Activated CD4-positive, alpha-beta T cell treated with anti-CD3 and anti-CD28 coated beads, Interleukin-2, amount 50 U/mL, for 24 hours (primary cell): ENCODE data around the gene UPK2.
A peak's percentile ranks its signal among the peaks of the same experiment; 100 is the strongest.
"Not testable (repeated sequence)": the region's sequence is repeated elsewhere in the genome, so short reads cannot be mapped to it uniquely, and the experiment has no call there.

Experiments used
- DNase-seq, 2 donors: peaks; one replicate each; pipeline ENCODE4 v3.0.0-alpha.2; 2020; ENCODE audit warnings: low read depth in 1 of 2, low spot score in 1 of 2

The UPK2 gene

DNA sequence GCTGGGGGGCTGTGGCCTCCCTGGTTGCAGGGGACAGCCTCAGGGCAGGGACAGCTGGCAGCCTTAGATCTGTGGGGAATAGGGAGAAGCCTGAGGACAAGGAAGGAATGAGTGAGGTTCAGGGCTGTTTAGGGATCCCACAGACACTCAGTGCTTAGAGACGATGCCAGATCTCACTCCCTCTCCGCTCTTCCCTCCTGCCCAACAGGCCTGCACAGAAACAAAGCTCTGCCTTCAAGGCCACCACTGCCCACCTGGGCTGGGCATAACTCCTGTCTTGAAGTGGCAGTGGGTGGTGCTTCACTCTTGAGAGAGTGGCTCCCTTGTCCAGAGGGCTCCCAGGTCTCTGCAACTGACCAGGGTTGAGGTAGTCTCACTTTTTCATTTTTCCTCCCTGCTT, 28.7 kb downstream of the UPK2 start:
- DNase-seq: no peak

DNA sequence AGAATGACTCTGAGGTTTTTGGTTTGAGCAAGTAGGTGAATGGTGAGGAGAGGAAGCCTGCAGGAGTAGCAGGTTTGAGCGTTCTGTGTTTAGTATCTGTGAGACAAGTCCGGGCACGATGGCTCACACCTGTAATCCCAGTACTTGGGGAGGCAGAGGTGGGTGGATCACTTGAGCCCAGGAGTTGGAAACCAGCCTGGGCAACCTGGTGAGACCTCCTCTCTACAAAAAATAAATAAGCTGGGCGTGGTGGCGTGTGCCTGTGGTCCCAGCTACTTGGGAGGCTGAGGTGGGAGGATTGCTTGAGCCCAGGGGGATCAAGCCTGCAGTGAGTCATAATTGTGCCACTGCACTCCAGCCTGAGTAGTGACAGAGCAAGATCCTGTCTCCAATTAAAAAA, 32.2 kb downstream of the UPK2 start:
- DNase-seq: no peak

DNA sequence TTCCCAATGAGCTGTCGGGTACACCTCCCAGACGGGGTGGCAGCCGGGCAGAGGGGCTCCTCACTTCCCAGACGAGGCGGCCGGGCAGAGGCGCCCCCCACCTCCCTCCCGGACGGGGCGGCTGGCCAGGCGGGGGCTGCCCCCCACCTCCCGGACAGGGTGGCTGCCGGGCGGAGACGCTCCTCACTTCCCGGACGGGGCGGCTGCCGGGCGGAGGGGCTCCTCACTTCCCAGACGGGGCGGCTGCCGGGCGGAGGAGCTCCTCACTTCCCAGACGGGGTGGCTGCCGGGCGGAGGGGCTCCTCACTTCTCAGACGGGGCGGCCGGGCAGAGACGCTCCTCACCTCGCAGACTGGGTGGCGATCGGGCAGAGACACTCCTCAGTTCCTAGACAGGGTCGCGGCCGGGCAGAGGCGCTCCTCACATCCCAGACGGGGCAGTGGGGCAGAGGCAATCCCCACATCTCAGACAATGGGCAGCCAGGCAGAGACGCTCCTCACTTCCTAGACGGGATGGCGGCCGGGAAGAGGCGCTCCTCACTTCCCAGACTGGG, 35.5 kb downstream of the UPK2 start:
- not testable (repeated sequence) for DNase-seq

DNA sequence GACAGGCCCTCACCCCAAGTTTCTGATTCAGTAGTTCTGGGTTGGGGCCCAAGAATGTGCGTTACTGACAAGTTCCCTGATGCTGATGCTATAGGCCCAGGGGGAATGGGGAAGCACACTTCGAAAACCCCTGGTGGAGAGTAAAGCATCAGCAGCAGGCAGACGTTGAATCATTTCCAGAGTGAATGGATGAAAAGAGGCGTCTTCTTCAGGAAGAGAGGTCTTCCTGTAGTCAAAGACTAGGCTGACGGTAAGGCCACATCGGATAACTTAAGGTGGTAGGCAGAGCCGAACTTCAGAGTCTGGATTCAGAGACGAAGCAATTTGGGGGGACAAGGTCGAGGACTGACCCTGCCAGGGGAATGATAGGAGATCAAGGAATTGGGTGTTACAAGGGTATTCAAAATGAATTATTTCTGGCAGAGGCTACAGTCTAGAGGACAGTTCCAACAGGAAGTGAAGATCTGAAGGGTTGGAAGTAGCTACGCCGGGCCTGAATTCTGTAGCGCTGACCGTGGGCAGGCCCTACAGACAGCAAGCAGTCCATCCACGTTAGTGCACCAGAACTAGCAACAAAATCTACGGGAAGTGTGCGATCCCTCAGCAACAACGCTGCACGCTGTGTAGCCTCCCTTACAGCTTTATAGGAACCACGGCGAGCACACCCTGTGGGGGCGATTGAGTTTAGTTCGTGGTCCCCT, 41.0 kb downstream of the UPK2 start:
- peak; percentile 5 to 35 for DNase-seq

DNA sequence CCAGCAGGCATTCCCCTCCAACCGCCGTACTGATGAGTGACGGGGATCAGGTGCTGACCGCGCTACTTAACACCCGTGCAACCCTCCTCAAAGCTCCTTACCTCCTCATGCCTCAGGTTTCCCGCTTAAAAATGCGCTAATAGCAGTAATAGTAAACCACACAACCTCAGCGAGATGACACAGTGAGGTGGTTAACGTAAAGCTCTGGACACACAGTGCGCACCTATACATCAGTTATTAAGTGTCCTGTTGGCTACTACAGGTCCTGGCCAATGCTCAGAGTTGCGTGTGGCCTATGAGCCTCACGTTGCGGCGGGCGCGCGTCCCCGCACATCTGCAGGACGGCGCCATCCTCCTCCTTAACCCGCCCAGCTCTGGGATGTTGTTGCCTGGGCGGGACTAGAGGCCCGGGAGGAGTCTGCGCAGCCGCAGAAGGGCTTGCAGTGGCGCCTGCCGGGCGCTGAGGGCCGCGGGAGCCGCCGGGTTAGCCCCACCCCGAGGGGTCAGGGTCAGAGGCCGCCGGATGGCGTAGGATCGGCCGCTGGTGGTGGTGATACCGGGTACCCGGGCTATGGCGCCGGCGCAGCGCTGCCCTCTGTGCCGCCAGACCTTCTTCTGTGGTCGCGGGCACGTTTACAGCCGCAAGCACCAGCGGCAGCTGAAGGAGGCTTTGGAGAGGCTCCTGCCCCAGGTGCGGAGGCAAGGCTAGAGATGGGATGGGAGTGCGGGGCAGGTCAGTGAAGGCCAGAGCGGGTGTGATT, 41.7 kb downstream of the UPK2 start, which contains the start of gene CENATAC:
CENATAC (plus strand) TSS at position 512 of the 761 bp plus-strand sequence; CDS start at position 572, 60 bp downstream.
- peak; percentile 86 to 93 for DNase-seq

DNA sequence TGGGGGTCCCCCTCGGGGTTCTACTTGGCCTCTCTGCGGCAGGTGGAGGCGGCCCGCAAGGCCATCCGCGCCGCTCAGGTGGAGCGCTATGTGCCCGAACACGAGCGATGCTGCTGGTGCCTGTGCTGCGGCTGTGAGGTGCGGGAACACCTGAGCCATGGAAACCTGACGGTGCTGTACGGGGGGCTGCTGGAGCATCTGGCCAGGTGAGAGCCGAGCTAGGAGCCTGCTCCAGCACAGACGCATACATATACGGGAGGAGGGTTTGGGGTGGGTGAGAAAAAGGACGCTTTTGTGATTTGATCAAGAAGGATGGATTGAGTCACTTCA, 42.3 kb downstream of the UPK2 start:
- no peak for DNase-seq

DNA sequence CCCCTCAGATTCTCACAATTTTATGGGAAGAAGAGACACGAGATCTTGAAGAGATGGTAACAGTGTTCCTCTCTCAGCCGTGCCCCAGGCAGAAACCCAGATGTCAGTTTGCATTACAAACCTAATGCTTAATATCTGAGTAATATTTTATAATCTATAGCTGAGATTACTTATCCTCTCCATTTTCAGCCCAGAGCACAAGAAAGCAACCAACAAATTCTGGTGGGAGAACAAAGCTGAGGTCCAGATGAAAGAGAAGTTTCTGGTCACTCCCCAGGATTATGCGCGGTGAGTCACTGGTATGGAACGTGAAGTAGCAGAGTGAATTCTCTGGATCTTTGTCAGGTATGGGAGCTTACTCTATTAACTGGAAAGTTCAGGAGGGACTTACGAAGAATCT, 42.7 kb downstream of the UPK2 start:
- no peak for DNase-seq

- no peak for DNase-seq
These were observed 44.8 kb downstream of the UPK2 start for GRCh38 chr11:119000906-119001305.

DNA sequence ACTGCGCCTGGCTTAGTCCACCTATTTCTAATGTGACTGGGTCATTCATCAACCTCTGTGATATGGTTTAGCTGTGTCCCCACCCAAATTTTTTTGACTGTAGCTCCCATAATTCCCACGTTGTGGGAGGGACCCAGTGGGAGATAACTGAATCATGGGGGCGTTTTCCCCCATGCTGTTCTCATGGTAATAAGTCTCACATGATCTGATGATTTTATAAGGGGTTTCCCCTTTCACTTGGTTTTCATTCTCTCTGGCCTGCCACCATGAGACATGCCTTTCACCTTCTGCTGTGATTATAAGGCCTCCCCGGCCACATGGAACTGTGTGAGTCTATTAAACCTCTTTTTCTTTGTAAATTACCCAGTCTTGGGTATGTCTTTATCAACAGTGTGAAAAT, 50.6 kb downstream of the UPK2 start:
- no peak for DNase-seq
